ENCODE results near the gene TREML2.

The TREML2 gene

DNA sequence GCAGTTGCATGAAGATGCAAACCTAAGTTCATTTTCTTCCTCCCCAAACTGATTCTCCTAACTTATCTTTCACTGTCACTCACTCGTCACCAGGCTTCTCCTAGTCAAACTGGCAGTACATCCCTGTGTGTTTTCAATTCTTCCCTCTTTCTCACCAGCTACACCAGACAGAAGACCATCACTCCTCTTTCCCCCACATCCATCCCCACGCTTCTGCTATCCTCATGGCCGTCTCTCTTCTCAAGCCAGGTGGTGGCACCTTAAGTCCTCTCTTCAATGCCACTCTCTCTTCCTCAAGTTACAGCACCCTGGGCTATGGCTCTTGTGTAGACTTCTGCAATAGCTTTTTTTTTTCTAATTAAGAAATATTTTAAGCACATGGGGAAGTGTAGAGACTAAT lies 23.7 kb downstream of the TREML2 start:
- DNase-seq (ENCODE audit: low read depth): no peak

DNA sequence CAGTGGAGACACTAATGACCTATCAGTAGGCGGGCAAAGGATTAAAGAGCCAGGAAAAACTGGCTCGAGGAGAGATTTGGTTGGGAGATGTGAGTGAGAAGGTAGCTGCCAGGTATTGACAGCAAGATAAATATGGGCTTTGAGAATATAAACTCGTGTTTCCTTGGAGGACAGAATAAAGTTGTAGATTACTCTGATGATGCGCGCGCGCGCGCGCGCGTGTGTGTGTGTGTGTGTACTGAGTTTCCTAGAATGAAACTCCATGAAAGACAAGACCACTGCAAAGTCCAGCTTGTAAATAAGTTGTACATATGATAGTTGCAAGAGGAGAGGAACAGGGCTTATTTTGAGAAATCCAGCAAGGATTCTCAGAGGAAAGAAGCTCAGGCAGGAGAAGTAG lies 24.8 kb downstream of the TREML2 start:
- DNase-seq (ENCODE audit: low read depth): no peak

GRCh38 chr6:41175084-41175483 lies 25.9 kb downstream of the TREML2 start:
- DNase-seq (ENCODE audit: low read depth): no peak

GRCh38 chr6:41174610-41175009 lies 26.3 kb downstream of the TREML2 start:
- no peak for DNase-seq (ENCODE audit: low read depth)

DNA sequence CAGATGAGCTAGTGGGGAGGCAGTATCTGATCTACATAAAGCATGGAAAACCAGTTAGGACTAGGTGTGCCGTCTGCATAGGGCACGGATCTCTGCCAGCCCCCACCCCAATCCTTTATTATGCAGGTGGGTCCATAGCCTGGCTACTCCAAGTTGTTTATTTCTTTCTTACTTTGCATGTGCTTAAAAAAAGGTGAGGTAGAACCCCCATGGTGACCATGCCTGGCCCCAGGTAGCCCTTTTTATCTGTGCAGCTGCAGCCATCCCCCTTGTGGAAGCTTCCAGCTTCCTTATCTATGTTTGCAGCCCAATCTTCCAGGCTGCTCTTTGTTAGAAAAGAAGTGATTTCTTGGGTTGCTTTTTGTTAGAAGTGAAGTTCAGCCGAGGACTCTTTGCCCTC lies 29.0 kb downstream of the TREML2 start:
- no peak for DNase-seq (ENCODE audit: low read depth)

- no peak for DNase-seq (ENCODE audit: low read depth)
These were observed 30.3 kb downstream of the TREML2 start for GRCh38 chr6:41170547-41171160.

DNA sequence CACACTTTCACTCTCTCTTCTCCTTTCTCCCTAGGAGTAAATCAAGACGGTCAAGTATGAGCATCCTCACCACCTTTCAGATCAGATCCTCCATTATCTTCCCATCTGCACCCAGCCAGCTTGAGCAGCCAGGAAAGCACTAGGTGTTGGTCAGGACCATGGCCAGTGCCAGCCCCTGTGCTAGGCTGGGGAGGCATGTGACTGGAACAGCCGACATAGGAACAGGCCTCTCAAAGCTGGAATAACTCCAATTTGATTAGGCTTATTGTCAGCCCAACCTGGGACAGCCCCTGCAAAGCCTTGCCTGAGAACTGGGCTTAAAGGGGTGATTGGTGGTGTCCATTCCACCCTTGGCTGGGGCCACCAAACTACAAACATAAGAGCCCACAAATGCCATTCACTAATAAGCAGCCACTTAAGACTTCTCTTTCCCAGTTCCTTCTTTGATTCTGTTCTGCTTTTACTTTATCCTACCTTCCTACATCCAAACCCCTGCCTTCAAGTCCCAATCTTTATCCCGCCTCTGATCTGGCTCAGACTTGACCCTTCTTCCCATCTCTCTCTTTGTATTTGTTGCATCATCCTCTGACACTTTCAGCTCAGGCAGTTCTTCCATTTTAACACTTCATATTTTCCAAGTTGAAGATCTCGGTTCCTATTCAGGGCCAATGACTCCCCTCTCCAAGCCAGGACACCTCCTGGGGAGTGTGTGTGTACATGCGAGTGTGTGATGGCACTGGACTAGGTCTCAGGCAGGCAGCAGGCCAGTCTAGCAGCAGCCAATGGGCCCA lies 33.6 kb downstream of the TREML2 start:
- no peak for DNase-seq (ENCODE audit: low read depth)

- no peak for DNase-seq (ENCODE audit: low read depth)
These were observed 36.3 kb downstream of the TREML2 start for GRCh38 chr6:41164551-41165120.

DNA sequence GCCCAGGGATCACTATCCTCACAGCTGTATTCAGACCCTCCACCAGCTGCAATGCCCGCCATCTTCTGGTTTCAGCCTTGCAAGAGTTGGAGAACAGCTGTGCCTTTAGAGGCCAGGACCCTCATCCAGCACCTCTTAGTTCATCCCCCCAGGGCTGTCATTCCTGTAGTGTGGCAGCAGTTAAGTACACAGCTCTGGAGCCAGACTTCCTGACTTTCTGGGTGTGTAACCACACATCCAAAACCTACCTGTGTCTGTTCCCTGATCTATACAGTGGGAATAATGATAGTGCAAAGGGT lies 37.6 kb downstream of the TREML2 start:
- no peak for DNase-seq (ENCODE audit: low read depth)

- no peak for DNase-seq (ENCODE audit: low read depth)
These were observed 38.1 kb downstream of the TREML2 start, which contains the start of gene TREM2 for GRCh38 chr6:41162687-41163418. Gene TREM2 (minus strand): TSS chr6:41163116. CDS start chr6:41163082, 34 bp downstream.

DNA sequence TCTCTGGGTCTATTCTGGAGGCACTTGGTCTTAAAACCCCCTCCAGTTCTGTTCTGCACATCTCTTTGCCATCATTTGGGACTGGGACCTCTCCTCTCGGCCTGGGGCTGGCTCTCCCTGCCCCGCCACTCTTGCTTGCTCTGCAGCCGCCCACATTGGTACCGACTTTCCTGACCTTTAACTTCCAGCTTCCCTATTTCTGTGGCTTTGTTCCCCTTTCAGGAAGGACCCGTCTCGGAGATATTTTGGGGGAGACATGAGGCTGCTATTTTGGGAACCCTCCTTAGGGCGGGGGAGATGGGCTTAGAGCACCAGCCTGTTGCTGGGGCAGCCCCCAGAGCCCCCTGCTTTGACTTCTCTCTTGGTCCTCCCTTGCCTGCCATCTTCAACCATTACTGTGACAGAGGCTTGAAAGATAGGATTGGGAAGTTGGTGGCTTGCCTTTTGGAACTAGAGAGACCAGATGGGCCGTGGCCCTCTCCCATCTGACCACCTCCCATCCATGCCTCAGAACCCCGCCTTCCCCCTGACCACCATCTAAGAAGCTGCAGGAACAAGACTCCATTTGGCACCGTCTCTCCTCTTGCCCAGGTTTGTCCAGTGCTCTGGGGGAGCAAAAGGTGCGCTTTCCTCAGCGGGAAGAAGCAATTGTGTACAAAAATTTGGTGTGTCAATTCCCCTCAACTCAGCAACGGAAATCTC lies 38.9 kb downstream of the TREML2 start:
- DNase-seq (ENCODE audit: low read depth): no peak

DNA sequence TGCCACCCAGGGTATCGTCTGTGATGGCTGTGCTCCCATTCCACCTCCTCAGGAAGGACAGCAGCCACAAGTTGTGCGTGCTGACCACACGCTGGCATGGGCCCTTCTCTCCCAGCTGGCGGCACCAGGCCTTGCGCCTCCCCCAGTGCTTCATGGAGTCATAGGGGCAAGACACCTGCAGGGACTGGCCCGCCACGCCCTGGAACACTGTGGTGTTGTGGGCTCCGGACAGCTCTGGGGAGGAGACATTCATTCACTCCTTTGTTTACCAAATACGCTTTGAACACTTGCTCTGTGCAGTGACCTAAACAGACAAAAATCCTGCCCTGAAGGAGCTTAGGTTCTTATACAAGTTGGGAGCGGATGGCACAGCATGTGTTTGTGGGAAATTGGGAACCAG lies 39.6 kb downstream of the TREML2 start:
- no peak for DNase-seq (ENCODE audit: low read depth)

DNA sequence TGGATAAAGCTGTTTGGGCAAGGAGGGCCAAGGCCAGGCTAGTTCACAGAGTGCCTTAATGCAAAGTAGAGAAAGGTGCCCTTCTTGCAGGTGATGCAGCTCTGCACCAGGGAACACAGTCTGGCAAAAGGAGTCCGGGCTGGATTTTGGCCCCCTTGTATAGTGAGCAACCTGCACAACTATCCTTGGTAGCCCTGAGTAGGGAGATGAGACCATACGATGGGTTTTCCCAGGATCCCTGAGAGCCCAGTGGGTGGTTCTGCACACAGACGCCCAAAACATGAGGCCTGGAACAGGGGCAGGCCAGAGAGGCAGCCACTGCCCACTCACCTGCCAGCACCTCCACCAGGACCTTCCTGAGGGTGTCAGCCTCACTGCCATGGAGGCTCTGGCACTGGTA lies 40.0 kb downstream of the TREML2 start:
- DNase-seq (ENCODE audit: low read depth): no peak

DNA sequence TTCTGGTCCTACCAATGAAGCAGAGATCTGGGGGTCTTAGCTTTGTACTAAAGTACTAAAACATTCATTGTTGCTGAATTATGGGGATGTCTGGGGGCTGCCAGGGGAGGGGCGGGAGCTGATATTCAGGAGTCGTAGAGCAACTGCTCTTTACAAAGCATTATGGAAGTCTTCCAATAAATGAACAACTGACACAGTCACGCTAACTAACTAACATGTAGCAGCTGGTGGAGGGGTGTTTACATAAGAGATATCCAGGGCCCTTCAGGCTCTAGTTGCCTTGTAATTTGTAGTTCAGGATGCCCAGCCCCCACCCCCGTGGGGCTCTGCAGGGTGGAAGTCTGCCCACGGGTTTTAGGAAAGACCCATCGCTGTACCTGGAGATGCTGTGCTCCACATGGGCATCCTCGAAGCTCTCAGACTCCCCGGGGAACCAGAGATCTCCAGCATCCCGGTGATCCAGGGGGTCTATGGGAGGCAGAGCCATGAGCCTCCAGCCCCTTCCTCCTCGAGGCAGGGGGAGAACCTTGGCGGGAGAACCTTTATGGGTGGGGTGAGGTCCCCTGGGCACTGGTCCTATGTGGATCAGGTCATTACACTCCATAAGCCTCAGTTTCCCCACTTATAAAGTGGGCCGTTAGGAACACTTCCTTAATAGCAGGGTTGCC lies 41.4 kb downstream of the TREML2 start:
- DNase-seq (ENCODE audit: low read depth): no peak

GRCh38 chr6:41157323-41157722 lies 43.6 kb downstream of the TREML2 start:
- DNase-seq (ENCODE audit: low read depth): no peak

DNA sequence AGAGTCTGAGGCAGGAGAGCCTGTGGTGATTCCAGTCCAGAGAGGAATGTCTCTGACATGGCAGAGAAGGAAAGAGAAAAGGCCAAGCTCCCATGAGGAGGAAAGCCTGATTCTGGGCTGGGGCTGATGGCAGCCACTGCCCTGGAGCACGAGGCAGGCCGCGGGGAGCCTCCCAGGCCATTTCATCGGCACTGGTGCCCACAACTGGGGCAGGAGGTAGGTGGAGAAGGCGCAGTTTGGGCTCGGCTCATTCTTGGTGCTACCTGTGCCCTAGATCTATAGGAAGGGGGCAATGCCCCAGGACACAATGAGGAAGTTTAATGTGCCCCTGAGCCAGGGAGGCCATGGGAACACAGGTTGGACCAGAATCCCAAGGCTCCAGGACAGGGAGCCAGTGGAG lies 44.2 kb downstream of the TREML2 start:
- no peak for DNase-seq (ENCODE audit: low read depth)

GRCh38 chr6:41156001-41156400 lies 44.9 kb downstream of the TREML2 start:
- DNase-seq (ENCODE audit: low read depth): no peak

DNA sequence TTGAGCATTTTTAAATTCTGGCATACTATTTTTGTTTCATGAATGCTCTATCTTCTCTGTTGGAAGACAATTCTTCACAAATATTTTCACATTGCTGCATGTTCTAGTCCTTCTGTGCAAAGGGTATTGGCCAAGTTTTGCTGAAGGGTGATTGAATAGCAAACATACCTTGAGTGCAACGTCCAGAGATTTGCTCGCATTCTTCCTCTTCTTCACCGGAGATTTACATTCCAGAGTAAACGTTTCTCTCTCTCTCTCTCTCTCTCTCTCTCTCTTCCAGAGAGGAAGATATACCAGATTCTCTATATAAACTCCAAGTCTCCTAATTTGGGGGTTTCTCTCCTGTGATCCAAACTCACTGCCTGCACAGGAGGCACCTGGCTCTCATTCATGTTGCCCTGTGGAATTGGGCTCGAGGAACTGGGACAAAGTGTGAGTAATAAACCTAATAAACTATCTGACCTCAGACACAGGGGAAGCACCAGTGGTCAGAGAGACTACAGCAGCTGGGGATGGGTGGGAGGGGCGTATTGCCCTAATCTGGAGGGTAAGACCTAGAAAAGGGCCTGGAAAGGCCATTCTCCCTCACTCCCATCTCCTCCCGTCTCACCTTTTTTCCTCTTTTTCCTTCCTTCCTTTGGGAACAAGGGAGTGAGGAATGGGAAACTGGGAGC lies 45.7 kb downstream of the TREML2 start:
- no peak for DNase-seq (ENCODE audit: low read depth)

- DNase-seq (ENCODE audit: low read depth): no peak
These were observed 46.8 kb downstream of the TREML2 start, which contains the start of gene TREML1 for GRCh38 chr6:41153992-41154625. Gene TREML1 (minus strand): TSS chr6:41154347. CDS start chr6:41154288, 59 bp downstream.

DNA sequence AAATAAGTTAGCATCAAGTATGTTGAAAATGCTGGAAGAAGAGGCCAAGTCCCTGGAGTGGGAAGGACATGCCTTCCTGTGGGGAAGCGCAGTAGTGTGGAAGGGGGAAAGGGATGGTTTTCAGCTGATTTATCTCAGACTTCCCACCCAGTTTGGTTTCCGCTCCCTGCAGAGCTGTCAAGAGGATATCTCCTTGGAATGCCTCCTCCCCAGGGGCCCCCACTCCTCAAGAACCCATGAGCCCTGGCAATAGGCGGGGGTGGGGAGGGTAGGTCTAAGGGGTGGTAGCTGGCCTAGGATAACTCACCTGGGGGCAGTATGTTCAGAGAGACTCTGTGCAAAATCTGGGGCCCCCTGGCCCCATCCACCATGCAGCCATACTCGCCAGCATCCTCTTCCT lies 47.5 kb downstream of the TREML2 start:
- no peak for DNase-seq (ENCODE audit: low read depth)

- DNase-seq (ENCODE audit: low read depth): no peak
These were observed 50.3 kb downstream of the TREML2 start for GRCh38 chr6:41150671-41151070.

Measured in activated T-cell treated with anti-CD3 and anti-CD28 coated beads for 1 hour (primary cell).